H9 (cell line): ENCODE measurements around the gene FMN1. TPM values are rescaled to one million over a fixed set of nuclear protein-coding genes. Genes with fewer than 3 reads are reported as not detected.

ENCODE experiments used
- DNase-seq: peaks from one replicate; pipeline ENCODE4 v3.0.0-alpha.2; 2017
- H2AFZ ChIP-seq: one replicate; pipeline ENCODE4 v1.6.1; 2013; ENCODE audit warnings: mild to moderate bottlenecking, low read length, control low read depth, moderate library complexity
- H2AK5ac ChIP-seq: 2 replicates; pipeline ENCODE4 v1.6.1; 2013; ENCODE audit warnings: low read length, control low read depth, mixed read lengths; ENCODE audit not compliant: insufficient read length
- H2BK120ac ChIP-seq: one replicate; pipeline ENCODE4 v1.6.1; 2013; ENCODE audit warnings: low read depth, mild to moderate bottlenecking, low read length, control low read depth, inconsistent platforms; ENCODE audit not compliant: poor library complexity, severe bottlenecking
- H2BK12ac ChIP-seq: 2 replicates; pipeline ENCODE4 v1.6.1; 2013; ENCODE audit warnings: low read length, control low read depth, mixed read lengths, low read depth; ENCODE audit not compliant: insufficient read length
- H2BK15ac ChIP-seq: 2 replicates; pipeline ENCODE4 v1.6.1; 2013; ENCODE audit warnings: low read depth, low read length, control low read depth
- H2BK20ac ChIP-seq: one replicate; pipeline ENCODE4 v1.6.1; 2013; ENCODE audit warnings: low read depth, mild to moderate bottlenecking, low read length, control low read depth, inconsistent platforms; ENCODE audit not compliant: poor library complexity, severe bottlenecking
- H2BK5ac ChIP-seq: 2 replicates; pipeline ENCODE4 v1.6.1; 2013; ENCODE audit warnings: low read length, control low read depth, mixed read lengths; ENCODE audit not compliant: insufficient read length
- H3K14ac ChIP-seq: 2 replicates; pipeline ENCODE4 v1.6.1; 2013; ENCODE audit warnings: low read length, control low read depth; ENCODE audit not compliant: insufficient read depth
- H3K18ac ChIP-seq: 2 replicates; pipeline ENCODE4 v1.6.1; 2013; ENCODE audit warnings: low read depth, mild to moderate bottlenecking, mixed read lengths, low read length, control low read depth; ENCODE audit not compliant: insufficient read length
- H3K23ac ChIP-seq: 2 replicates; pipeline ENCODE4 v1.6.1; 2013; ENCODE audit warnings: low read length, control low read depth, mixed read lengths, low read depth; ENCODE audit not compliant: insufficient read length
- H3K23me2 ChIP-seq: 2 replicates; pipeline ENCODE4 v1.6.1; 2013; ENCODE audit warnings: low read depth, mild to moderate bottlenecking, mixed read lengths, low read length, control low read depth; ENCODE audit not compliant: insufficient read length, poor library complexity, severe bottlenecking
- H3K27ac ChIP-seq: 2 replicates; pipeline ENCODE4 v1.5.1; 2013; ENCODE audit warnings: low read length, control low read depth, mixed read lengths, low read depth; ENCODE audit not compliant: insufficient read length
- H3K27me3 ChIP-seq: 2 replicates; pipeline ENCODE4 v1.6.1; 2013; ENCODE audit warnings: low read length, control low read depth, inconsistent platforms; ENCODE audit not compliant: insufficient read depth
- H3K4ac ChIP-seq: 2 replicates; pipeline ENCODE4 v1.6.1; 2013; ENCODE audit warnings: low read depth, mild to moderate bottlenecking, control low read depth, inconsistent platforms, low read length, moderate library complexity
- H3K4me1 ChIP-seq: 2 replicates; pipeline ENCODE4 v1.6.1; 2013; ENCODE audit warnings: low read length, control low read depth, inconsistent platforms; ENCODE audit not compliant: insufficient read depth
- H3K4me2 ChIP-seq: 2 replicates; pipeline ENCODE4 v1.6.1; 2013; ENCODE audit warnings: low read length, control low read depth, mixed read lengths; ENCODE audit not compliant: insufficient read length, insufficient read depth
- H3K56ac ChIP-seq: 2 replicates; pipeline ENCODE4 v1.6.1; 2013; ENCODE audit warnings: low read depth, mild to moderate bottlenecking, mixed read lengths, low read length, control low read depth; ENCODE audit not compliant: insufficient read length
- H3K79me1 ChIP-seq: 2 replicates; pipeline ENCODE4 v1.6.1; 2013; ENCODE audit warnings: low read depth, mild to moderate bottlenecking, moderate library complexity, low read length, control low read depth, inconsistent platforms; ENCODE audit not compliant: insufficient read depth, poor library complexity, severe bottlenecking
- H3K79me2 ChIP-seq: 2 replicates; pipeline ENCODE4 v1.6.1; 2013; ENCODE audit warnings: low read length, control low read depth, inconsistent platforms; ENCODE audit not compliant: insufficient read depth
- H3K9ac ChIP-seq: 2 replicates; pipeline ENCODE4 v1.6.1; 2013; ENCODE audit warnings: low read length, control low read depth, mixed read lengths; ENCODE audit not compliant: insufficient read length; ENCODE audit errors: extremely low read depth
- H3K9me3 ChIP-seq: one replicate; pipeline ENCODE4 v1.6.1; 2013; ENCODE audit warnings: low read depth, low read length, inconsistent platforms; ENCODE audit not compliant: control insufficient read depth
- H3T11ph ChIP-seq: one replicate; pipeline ENCODE4 v1.6.1; 2013; ENCODE audit warnings: mild to moderate bottlenecking, low read length, control low read depth, inconsistent platforms
- H4K20me1 ChIP-seq: one replicate; pipeline ENCODE4 v1.6.1; 2013; ENCODE audit not compliant: control insufficient read depth, insufficient read length, insufficient read depth
- H4K5ac ChIP-seq: 2 replicates; pipeline ENCODE4 v1.6.1; 2013; ENCODE audit warnings: low read depth, mild to moderate bottlenecking, mixed read lengths, low read length, control low read depth; ENCODE audit not compliant: insufficient read length
- H4K8ac ChIP-seq: replicated peaks from 2 replicates; pipeline ENCODE4 v1.6.1; 2013; ENCODE audit warnings: low read length, control low read depth, mixed read lengths, low read depth; ENCODE audit not compliant: insufficient read length
- H4K91ac ChIP-seq: 2 replicates; pipeline ENCODE4 v1.6.1; 2013; ENCODE audit warnings: low read depth, mild to moderate bottlenecking, moderate library complexity, mixed read lengths, low read length, control low read depth; ENCODE audit not compliant: insufficient read length
- H3K27ac Mint-ChIP-seq, 3 experiments: 2 replicates in 2 of 3; 3 replicates in 1 of 3; pipeline ENCODE4 v1.8.0; 2020 to 2021; ENCODE audit warnings: mixed read lengths in 3 of 3, mild to moderate bottlenecking in 1 of 3, moderate library complexity in 1 of 3
- H3K27me3 Mint-ChIP-seq: 2 replicates; pipeline ENCODE4 v1.8.0; 2021; ENCODE audit warnings: low read depth, mild to moderate bottlenecking, moderate library complexity, mixed read lengths
- H3K36me3 Mint-ChIP-seq, 3 experiments: 2 replicates in 2 of 3; 3 replicates in 1 of 3; pipeline ENCODE4 v1.8.0; 2020 to 2021; ENCODE audit warnings: low read depth in 3 of 3, mixed read lengths in 3 of 3; ENCODE audit not compliant: insufficient read depth in 1 of 3
- H3K4me1 Mint-ChIP-seq, 2 experiments: 2 replicates each; pipeline ENCODE4 v1.8.0; 2020; ENCODE audit warnings: mixed read lengths in 2 of 2
- H3K4me3 Mint-ChIP-seq, 2 experiments: 2 replicates in 1 of 2; 3 replicates in 1 of 2; pipeline ENCODE4 v1.8.0; 2020 to 2021; ENCODE audit warnings: mild to moderate bottlenecking in 2 of 2, mixed read lengths in 2 of 2, moderate library complexity in 1 of 2
- H3K9me3 Mint-ChIP-seq, 2 experiments: 2 replicates in 1 of 2; 3 replicates in 1 of 2; pipeline ENCODE4 v1.8.0; 2020; ENCODE audit warnings: mild to moderate bottlenecking in 2 of 2, mixed read lengths in 2 of 2, moderate library complexity in 1 of 2
- total RNA-seq: library from RNA; stranded (reverse); gene quantifications from 2 replicates; pipeline ENCODE4 v1.2.1, GENCODE V29; 2021
- TF ChIP-seq, protein P1 (sequence below): fragments of 200-600 bp; sonication (generic); conservative IDR thresholded peaks from 3 replicates; pipeline ENCODE4 v1.8.0; 2021; ENCODE audit warnings: antibody characterized with exemption, mild to moderate bottlenecking

The FMN1 gene
- total RNA-seq, 1 experiment from 2014 or later = 1.9 TPM

DNA sequence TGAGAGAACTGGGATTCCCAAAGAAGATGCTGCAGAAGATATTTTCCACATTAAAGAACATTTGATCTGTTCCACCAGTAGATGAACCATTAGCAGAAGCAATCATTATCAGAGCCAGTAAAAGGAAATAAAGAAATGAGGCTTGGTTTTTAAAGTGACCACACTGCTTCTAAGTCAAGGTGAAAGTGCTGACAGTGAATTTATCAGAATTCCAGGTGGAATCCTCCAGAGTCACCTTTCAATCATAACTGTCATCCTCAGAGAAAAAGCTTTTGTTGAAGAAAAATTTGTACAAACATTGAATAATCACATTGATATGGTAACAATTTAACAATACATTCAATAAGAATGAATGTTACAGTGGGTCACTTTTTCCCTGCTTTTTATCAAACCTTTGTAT lies 376.9 kb downstream of the FMN1 start:
- Mint-ChIP-seq H3K36me3 (no peaks in the 10 kb centered on the region), H3K4me1 (peaks cover 3 to 5% of the 10 kb centered on the region in 2 experiments; a peak in 1 of 4 replicates), H3K9me3 (no peaks in the 10 kb centered on the region), H3K4me3 (no peak overlapping the region), H3K27ac (no peak overlapping the region), H3K27me3 (no peaks in the 10 kb centered on the region)
- H2BK12ac ChIP-seq = no peak overlapping the region
- H3K14ac ChIP-seq = no peak overlapping the region
- no peaks in the 10 kb centered on the region for H3K79me2 ChIP-seq
- H3K27me3 ChIP-seq = no peaks in the 10 kb centered on the region
- no peak overlapping the region for H4K8ac ChIP-seq
- no peak overlapping the region for H3K56ac ChIP-seq
- no peak overlapping the region for H3K4ac ChIP-seq
- H3K27ac ChIP-seq = no peak overlapping the region
- H2BK15ac ChIP-seq = no peak overlapping the region
- no peak overlapping the region for H4K91ac ChIP-seq
- no peaks in the 10 kb centered on the region for H3K4me1 ChIP-seq
- H3K4me2 ChIP-seq = no peak overlapping the region
- H2BK20ac ChIP-seq = no peak overlapping the region
- no peak overlapping the region for H3K18ac ChIP-seq
- no peaks in the 10 kb centered on the region for H3K23me2 ChIP-seq
- no peak overlapping the region for H2BK5ac ChIP-seq
- H3K79me1 ChIP-seq = no peaks in the 10 kb centered on the region
- H2BK120ac ChIP-seq = no peak overlapping the region
- H4K5ac ChIP-seq = no peak overlapping the region
- no peak for DNase-seq
- H3T11ph ChIP-seq = no peak overlapping the region
- H4K20me1 ChIP-seq = no peaks in the 10 kb centered on the region
- no peak overlapping the region for H3K23ac ChIP-seq
- H2AK5ac ChIP-seq = no peak overlapping the region
- H3K9ac ChIP-seq = no peak overlapping the region
- no peak overlapping the region for H2AFZ ChIP-seq
- H3K9me3 ChIP-seq = no peaks in the 10 kb centered on the region
- TF ChIP-seq, protein P1, sequence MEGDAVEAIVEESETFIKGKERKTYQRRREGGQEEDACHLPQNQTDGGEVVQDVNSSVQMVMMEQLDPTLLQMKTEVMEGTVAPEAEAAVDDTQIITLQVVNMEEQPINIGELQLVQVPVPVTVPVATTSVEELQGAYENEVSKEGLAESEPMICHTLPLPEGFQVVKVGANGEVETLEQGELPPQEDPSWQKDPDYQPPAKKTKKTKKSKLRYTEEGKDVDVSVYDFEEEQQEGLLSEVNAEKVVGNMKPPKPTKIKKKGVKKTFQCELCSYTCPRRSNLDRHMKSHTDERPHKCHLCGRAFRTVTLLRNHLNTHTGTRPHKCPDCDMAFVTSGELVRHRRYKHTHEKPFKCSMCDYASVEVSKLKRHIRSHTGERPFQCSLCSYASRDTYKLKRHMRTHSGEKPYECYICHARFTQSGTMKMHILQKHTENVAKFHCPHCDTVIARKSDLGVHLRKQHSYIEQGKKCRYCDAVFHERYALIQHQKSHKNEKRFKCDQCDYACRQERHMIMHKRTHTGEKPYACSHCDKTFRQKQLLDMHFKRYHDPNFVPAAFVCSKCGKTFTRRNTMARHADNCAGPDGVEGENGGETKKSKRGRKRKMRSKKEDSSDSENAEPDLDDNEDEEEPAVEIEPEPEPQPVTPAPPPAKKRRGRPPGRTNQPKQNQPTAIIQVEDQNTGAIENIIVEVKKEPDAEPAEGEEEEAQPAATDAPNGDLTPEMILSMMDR = no peak
